Gastrocnemius medialis (tissue), 4 donors: ENCODE data around the gene MEIS2.

Experiments
- POLR2A ChIP-seq, 2 donors: fragments of 450-650 bp; IDR thresholded peaks; one replicate each; pipeline ENCODE4 v1.6.1; 2017; ENCODE audit warnings: antibody characterized with exemption in 2 of 2, mild to moderate bottlenecking in 2 of 2, moderate library complexity in 2 of 2
- TF ChIP-seq, protein P1 (sequence below), 5 experiments: fragments of 450-650 bp in 3 of 5; fragments of 200-600 bp in 2 of 5; sonication (generic) in 2 of 5; IDR thresholded peaks in 4 of 5; conservative IDR thresholded peaks in 1 of 5; 1 replicate in 4 of 5; 2 replicates in 1 of 5; pipeline ENCODE4 v1.5.1; 2016 to 2019; ENCODE audit warnings: antibody characterized with exemption in 5 of 5, mild to moderate bottlenecking in 3 of 5, moderate library complexity in 3 of 5

- TF ChIP-seq, protein P1, sequence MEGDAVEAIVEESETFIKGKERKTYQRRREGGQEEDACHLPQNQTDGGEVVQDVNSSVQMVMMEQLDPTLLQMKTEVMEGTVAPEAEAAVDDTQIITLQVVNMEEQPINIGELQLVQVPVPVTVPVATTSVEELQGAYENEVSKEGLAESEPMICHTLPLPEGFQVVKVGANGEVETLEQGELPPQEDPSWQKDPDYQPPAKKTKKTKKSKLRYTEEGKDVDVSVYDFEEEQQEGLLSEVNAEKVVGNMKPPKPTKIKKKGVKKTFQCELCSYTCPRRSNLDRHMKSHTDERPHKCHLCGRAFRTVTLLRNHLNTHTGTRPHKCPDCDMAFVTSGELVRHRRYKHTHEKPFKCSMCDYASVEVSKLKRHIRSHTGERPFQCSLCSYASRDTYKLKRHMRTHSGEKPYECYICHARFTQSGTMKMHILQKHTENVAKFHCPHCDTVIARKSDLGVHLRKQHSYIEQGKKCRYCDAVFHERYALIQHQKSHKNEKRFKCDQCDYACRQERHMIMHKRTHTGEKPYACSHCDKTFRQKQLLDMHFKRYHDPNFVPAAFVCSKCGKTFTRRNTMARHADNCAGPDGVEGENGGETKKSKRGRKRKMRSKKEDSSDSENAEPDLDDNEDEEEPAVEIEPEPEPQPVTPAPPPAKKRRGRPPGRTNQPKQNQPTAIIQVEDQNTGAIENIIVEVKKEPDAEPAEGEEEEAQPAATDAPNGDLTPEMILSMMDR (IDR thresholded peaks at IDR 0.05 in 4 of 5, conservative IDR thresholded peaks at IDR 0.05 in 1 of 5): no peak
- TF ChIP-seq POLR2A (IDR thresholded peaks at IDR 0.05): no peak
These were observed 239.6 kb downstream of the MEIS2 start for GRCh38 chr15:36860792-36861191.
